GM23338 (cell line): Measurements from ENCODE around the gene UST.

Source experiments
- CREB1 ChIP-seq: fragments of 250-450 bp; sonication (Bioruptor Pico); IDR thresholded peaks from 2 replicates; pipeline ENCODE4 v1.5.0; 2020; ENCODE audit warnings: low read depth, mild to moderate bottlenecking, moderate library complexity
- EZH2 ChIP-seq: fragments of 200-600 bp; sonication (generic); IDR thresholded peaks from one replicate; pipeline ENCODE4 v1.8.0; 2017; ENCODE audit warnings: antibody characterized with exemption, mild to moderate bottlenecking, low read depth; ENCODE audit not compliant: unreplicated experiment
- EZH2phosphoT487 ChIP-seq: fragments of 200-600 bp; sonication (generic); IDR thresholded peaks from one replicate; pipeline ENCODE4 v1.8.1; 2018; ENCODE audit warnings: antibody characterized with exemption; ENCODE audit not compliant: unreplicated experiment
- JUNB ChIP-seq: IDR thresholded peaks from one replicate; pipeline ENCODE4 v1.6.1; 2016; ENCODE audit warnings: antibody characterized with exemption; ENCODE audit not compliant: unreplicated experiment
- NANOG ChIP-seq: IDR thresholded peaks from 2 replicates; pipeline ENCODE4 v1.6.1; 2016; ENCODE audit warnings: antibody characterized with exemption, borderline replicate concordance
- POLR2AphosphoS5 ChIP-seq: IDR thresholded peaks from 2 replicates; pipeline ENCODE4 v1.6.1; 2016; ENCODE audit warnings: antibody characterized with exemption, low read depth
- ZNF114 ChIP-seq: fragments of 250-450 bp; sonication (Bioruptor Pico); IDR thresholded peaks from 2 replicates; pipeline ENCODE4 v1.5.0; 2020; ENCODE audit warnings: mild to moderate bottlenecking, moderate library complexity
- ZNF331 ChIP-seq: fragments of 250-450 bp; sonication (Bioruptor Pico); IDR thresholded peaks from 2 replicates; pipeline ENCODE4 v1.5.0; 2020; ENCODE audit warnings: low read depth, mild to moderate bottlenecking, moderate library complexity
- TF ChIP-seq, protein P1 (sequence below), 2 experiments: fragments of 200-600 bp in 1 of 2; sonication (generic) in 1 of 2; conservative IDR thresholded peaks; 2 replicates each; pipeline versions ENCODE4 v1.5.1 to v1.6.1; 2016 to 2017; ENCODE audit warnings: antibody characterized with exemption in 2 of 2, low read depth in 2 of 2, mild to moderate bottlenecking in 2 of 2, moderate library complexity in 1 of 2
- TF ChIP-seq, protein P2 (sequence below): IDR thresholded peaks from one replicate; pipeline ENCODE4 v1.6.1; 2018; ENCODE audit warnings: antibody characterized with exemption; ENCODE audit not compliant: unreplicated experiment

DNA sequence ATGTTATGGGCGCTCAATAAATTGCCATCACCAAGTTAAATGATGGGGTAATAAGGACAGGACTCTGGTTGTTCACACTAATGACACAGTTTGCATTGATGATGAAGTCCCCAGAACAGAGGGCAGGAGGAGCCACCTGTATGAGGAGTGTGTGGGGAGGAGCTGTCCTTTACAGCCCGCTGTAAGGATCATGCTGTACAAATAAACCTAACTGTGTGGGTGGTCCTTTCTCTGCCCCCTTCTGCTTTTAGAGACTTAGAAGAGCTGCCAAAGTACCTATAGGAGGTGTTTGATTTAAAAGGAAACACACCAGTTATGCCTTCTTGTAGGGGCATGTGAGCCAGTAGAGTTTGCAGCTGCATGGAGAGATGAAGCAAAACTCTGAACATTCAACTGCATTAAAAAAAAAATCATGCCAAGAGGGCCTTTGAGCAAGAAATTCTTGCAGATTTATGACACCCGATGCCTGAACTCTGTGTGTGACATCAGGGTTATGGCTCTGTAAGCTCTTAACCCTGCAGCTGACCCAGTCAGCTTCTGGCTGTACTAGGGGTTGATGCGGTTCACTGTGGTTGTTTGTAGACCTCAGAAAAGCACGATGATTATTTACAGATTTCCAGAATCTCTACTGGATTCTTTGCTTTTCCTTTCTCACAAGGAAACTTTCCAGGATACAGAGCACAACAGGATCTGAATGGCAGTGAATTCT, 67.4 kb downstream of the UST start:
- TF ChIP-seq, protein P1, sequence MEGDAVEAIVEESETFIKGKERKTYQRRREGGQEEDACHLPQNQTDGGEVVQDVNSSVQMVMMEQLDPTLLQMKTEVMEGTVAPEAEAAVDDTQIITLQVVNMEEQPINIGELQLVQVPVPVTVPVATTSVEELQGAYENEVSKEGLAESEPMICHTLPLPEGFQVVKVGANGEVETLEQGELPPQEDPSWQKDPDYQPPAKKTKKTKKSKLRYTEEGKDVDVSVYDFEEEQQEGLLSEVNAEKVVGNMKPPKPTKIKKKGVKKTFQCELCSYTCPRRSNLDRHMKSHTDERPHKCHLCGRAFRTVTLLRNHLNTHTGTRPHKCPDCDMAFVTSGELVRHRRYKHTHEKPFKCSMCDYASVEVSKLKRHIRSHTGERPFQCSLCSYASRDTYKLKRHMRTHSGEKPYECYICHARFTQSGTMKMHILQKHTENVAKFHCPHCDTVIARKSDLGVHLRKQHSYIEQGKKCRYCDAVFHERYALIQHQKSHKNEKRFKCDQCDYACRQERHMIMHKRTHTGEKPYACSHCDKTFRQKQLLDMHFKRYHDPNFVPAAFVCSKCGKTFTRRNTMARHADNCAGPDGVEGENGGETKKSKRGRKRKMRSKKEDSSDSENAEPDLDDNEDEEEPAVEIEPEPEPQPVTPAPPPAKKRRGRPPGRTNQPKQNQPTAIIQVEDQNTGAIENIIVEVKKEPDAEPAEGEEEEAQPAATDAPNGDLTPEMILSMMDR (conservative IDR thresholded peaks at IDR 0.05; ENCODE audit: low read depth in 2 of 2), result 0 out of 4 replicates have a peak, but pooled peaks of 1 of the 2 experiments have one; percentile 14
- TF ChIP-seq POLR2AphosphoS5, result no peak
- TF ChIP-seq EZH2, result no peak
- no peak for TF ChIP-seq ZNF114
- TF ChIP-seq, protein P2, sequence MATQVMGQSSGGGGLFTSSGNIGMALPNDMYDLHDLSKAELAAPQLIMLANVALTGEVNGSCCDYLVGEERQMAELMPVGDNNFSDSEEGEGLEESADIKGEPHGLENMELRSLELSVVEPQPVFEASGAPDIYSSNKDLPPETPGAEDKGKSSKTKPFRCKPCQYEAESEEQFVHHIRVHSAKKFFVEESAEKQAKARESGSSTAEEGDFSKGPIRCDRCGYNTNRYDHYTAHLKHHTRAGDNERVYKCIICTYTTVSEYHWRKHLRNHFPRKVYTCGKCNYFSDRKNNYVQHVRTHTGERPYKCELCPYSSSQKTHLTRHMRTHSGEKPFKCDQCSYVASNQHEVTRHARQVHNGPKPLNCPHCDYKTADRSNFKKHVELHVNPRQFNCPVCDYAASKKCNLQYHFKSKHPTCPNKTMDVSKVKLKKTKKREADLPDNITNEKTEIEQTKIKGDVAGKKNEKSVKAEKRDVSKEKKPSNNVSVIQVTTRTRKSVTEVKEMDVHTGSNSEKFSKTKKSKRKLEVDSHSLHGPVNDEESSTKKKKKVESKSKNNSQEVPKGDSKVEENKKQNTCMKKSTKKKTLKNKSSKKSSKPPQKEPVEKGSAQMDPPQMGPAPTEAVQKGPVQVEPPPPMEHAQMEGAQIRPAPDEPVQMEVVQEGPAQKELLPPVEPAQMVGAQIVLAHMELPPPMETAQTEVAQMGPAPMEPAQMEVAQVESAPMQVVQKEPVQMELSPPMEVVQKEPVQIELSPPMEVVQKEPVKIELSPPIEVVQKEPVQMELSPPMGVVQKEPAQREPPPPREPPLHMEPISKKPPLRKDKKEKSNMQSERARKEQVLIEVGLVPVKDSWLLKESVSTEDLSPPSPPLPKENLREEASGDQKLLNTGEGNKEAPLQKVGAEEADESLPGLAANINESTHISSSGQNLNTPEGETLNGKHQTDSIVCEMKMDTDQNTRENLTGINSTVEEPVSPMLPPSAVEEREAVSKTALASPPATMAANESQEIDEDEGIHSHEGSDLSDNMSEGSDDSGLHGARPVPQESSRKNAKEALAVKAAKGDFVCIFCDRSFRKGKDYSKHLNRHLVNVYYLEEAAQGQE, result no peak
- TF ChIP-seq ZNF331 (CRISPR knock-in tag), result no peak
- no peak for TF ChIP-seq EZH2phosphoT487
- TF ChIP-seq NANOG, result no peak
- TF ChIP-seq JUNB, result no peak
- TF ChIP-seq CREB1 (CRISPR knock-in tag), result no peak
